K562 (cell line): ENCODE data around the gene LRRC10B. TPM values are rescaled to one million over a fixed set of nuclear protein-coding genes. Genes with fewer than 3 reads are reported as not detected.

Source experiments
- ATAC-seq: fragments of 200-7000 bp; cut with Tn5 transposase; 3 replicates; pipeline ENCODE4 v1.9.1; 2020; ENCODE audit warnings: moderate library complexity
- BruUV-seq: library from RNA; stranded (reverse); fragments of 400-500 nt; replicated peaks from 2 replicates; lab custom pipeline; 2021; lab: Mats Ljungman, UMichigan
- CTCF ChIA-PET: fragments of 300-600 bp; formaldehyde crosslinking; extraction: SDS; loops from one replicate; lab custom pipeline; 2021; ENCODE audit warnings: low intra/inter-chr PET ratio; lab: Yijun Ruan, JAX
- POLR2A ChIA-PET: fragments of 300-600, 350-650 bp; sonication (Branson Sonifier 250); formaldehyde crosslinking; extraction: SDS; loops from one replicate; lab custom pipeline; 2021; ENCODE audit warnings: antibody characterized with exemption, inconsistent platforms; lab: Yijun Ruan, JAX
- DNase-seq, 4 experiments: peaks; one replicate each; pipeline versions ENCODE4 v3.0.0 to v3.0.0-alpha.2; 2011 to 2018; ENCODE audit warnings: low spot score in 3 of 4, mixed read lengths in 3 of 4; ENCODE audit errors: extremely low read depth in 1 of 4
- FAIRE-seq: peaks from 2 replicates; lab custom pipeline; 2011; peaks lifted over from hg19 to GRCh38; lab: Jason Lieb, UNC
- H2AFZ ChIP-seq: 2 replicates; pipeline ENCODE4 v1.6.0; 2011; ENCODE audit warnings: low read depth, low read length, control low read depth, inconsistent platforms
- H3K27ac ChIP-seq: fragments of 200-600 bp; 3 replicates; pipeline ENCODE4 v1.8.0; 2011; ENCODE audit warnings: low read depth, mild to moderate bottlenecking, control low read depth, inconsistent platforms, low read length, moderate library complexity, mixed read lengths; ENCODE audit errors: extremely low read depth
- H3K27me3 ChIP-seq, 2 experiments: fragments of 300-600 bp in 1 of 2; 2 replicates in 1 of 2; 3 replicates in 1 of 2; pipeline versions ENCODE4 v1.6.0 to v1.8.0; 2011; ENCODE audit warnings: inconsistent platforms in 2 of 2, low read length in 2 of 2, mild to moderate bottlenecking in 1 of 2, mixed read lengths in 1 of 2, moderate library complexity in 1 of 2; ENCODE audit not compliant: control insufficient read depth in 2 of 2, insufficient read depth in 2 of 2
- H3K36me3 ChIP-seq: fragments of 300-600 bp; 3 replicates; pipeline ENCODE4 v1.8.0; 2011; ENCODE audit warnings: mild to moderate bottlenecking, low read length, inconsistent platforms; ENCODE audit not compliant: control insufficient read depth, insufficient read depth
- H3K4me1 ChIP-seq, 2 experiments: fragments of 200-600 bp in 1 of 2; replicated peaks in 1 of 2; 2 replicates in 1 of 2; 3 replicates in 1 of 2; pipeline versions ENCODE4 v1.5.1 to v1.8.0; 2011; ENCODE audit warnings: inconsistent platforms in 2 of 2, low read length in 2 of 2, mild to moderate bottlenecking in 1 of 2, mixed read lengths in 1 of 2, moderate library complexity in 1 of 2; ENCODE audit not compliant: control insufficient read depth in 2 of 2, insufficient read depth in 2 of 2
- H3K4me2 ChIP-seq: 2 replicates; pipeline ENCODE4 v1.6.1; 2011; ENCODE audit warnings: low read length, control low read depth, inconsistent platforms, mixed read lengths; ENCODE audit not compliant: insufficient read depth
- H3K4me3 ChIP-seq: fragments of 200-600 bp; sonication (generic), shearing (Covaris generic); 2 replicates; pipeline ENCODE4 v1.5.1; 2016; ENCODE audit warnings: control low read depth, inconsistent platforms
- H3K79me2 ChIP-seq: fragments of 200-600 bp; 3 replicates; pipeline ENCODE4 v1.8.0; 2011; ENCODE audit warnings: low read length, inconsistent platforms; ENCODE audit not compliant: control insufficient read depth, insufficient read depth
- H3K9ac ChIP-seq, 2 experiments: 2 replicates each; pipeline versions ENCODE4 v1.6.0 to v1.6.1; 2011; ENCODE audit warnings: low read depth in 2 of 2, low read length in 2 of 2, control low read depth in 1 of 2, inconsistent platforms in 1 of 2, mild to moderate bottlenecking in 1 of 2, mixed read lengths in 1 of 2; ENCODE audit not compliant: insufficient read depth in 1 of 2
- H3K9me1 ChIP-seq: one replicate; pipeline ENCODE4 v1.6.0; 2011; ENCODE audit warnings: inconsistent platforms, mild to moderate bottlenecking, low read length, moderate library complexity; ENCODE audit not compliant: control insufficient read depth, insufficient read depth
- H3K9me3 ChIP-seq: replicated peaks from 2 replicates; pipeline ENCODE4 v1.5.1; 2011; ENCODE audit warnings: low read depth, low read length, inconsistent platforms; ENCODE audit not compliant: control insufficient read depth, insufficient read depth
- H4K20me1 ChIP-seq: replicated peaks from 2 replicates; pipeline ENCODE4 v1.6.1; 2011; ENCODE audit warnings: low read length, inconsistent platforms, mixed read lengths; ENCODE audit not compliant: control insufficient read depth, insufficient read depth
- CSDE1 ChIP-seq, 2 experiments: fragments of 450-650 bp; IDR thresholded peaks; 2 replicates each; pipeline ENCODE4 v1.6.1; 2016; ENCODE audit warnings: mild to moderate bottlenecking in 1 of 2
- FOXA3 ChIP-seq, 2 experiments: fragments of 450-650 bp in 1 of 2; sonication (generic) in 1 of 2; formaldehyde crosslinking; IDR thresholded peaks in 1 of 2; conservative IDR thresholded peaks in 1 of 2; 2 replicates each; pipeline versions ENCODE4 v1.4.0 to v1.8.0; 2020 to 2022; ENCODE audit warnings: mild to moderate bottlenecking in 2 of 2, missing genetic modification reagents in 1 of 2
- IFI16 ChIP-seq: fragments of 250-450 bp; sonication (Bioruptor Pico); IDR thresholded peaks from 2 replicates; pipeline ENCODE4 v2.1.2; 2022; ENCODE audit warnings: mild to moderate bottlenecking, inconsistent platforms
- MNT ChIP-seq, 2 experiments: fragments of 450-650 bp; conservative IDR thresholded peaks; 2 replicates each; pipeline ENCODE4 v1.6.1; 2017; ENCODE audit warnings: mild to moderate bottlenecking in 2 of 2, moderate library complexity in 2 of 2
- MXI1 ChIP-seq: IDR thresholded peaks from 2 replicates; pipeline ENCODE4 v1.6.1; 2011; ENCODE audit warnings: low read depth, mild to moderate bottlenecking, improper control_type of control experiment, low read length
- MYNN ChIP-seq, 2 experiments: sonication (generic); formaldehyde crosslinking in 1 of 2; IDR thresholded peaks; 2 replicates each; pipeline versions ENCODE4 v1.5.0 to v1.6.1; 2016 to 2020; ENCODE audit warnings: antibody characterized with exemption in 1 of 2, missing genetic modification reagents in 1 of 2
- RFX1 ChIP-seq: fragments of 450-650 bp; IDR thresholded peaks from 2 replicates; pipeline ENCODE4 v1.6.1; 2016; ENCODE audit warnings: mild to moderate bottlenecking, moderate library complexity
- RUNX1 ChIP-seq: sonication (generic); IDR thresholded peaks from 2 replicates; pipeline ENCODE4 v1.6.1; 2016; ENCODE audit warnings: antibody characterized with exemption, low read depth
- ZFP1 ChIP-seq: fragments of 450-650 bp; formaldehyde crosslinking; IDR thresholded peaks from 2 replicates; pipeline ENCODE4 v1.4.0; 2020; ENCODE audit warnings: mild to moderate bottlenecking, mixed read lengths
- ZFX ChIP-seq: sonication (generic); formaldehyde crosslinking; IDR thresholded peaks from 2 replicates; pipeline ENCODE4 v1.8.0; 2022; ENCODE audit warnings: mild to moderate bottlenecking, missing genetic modification reagents, moderate library complexity
- ZNF354B ChIP-seq: fragments of 250-450 bp; sonication (Bioruptor Pico); IDR thresholded peaks from 2 replicates; pipeline ENCODE4 v1.4.0; 2020
- WGBS: fragments of 100-300 bp; shearing (Covaris generic); methylation state at CpG from one replicate; pipeline ENCODE4 v1.1.6; 2016; ENCODE audit warnings: low coverage, mixed read lengths; ENCODE audit not compliant: insufficient coverage; ENCODE audit errors: missing lambda C conversion rate; 5-methylcytosine and 5-hydroxymethylcytosine counted together
- in situ Hi-C: fragments of 300-500 bp; cut with MboI; formaldehyde crosslinking; loops from 4 replicates; pipeline ENCODE4 v1.15.0; 2018; ENCODE audit warnings: inconsistent platforms, mixed read lengths
- intact Hi-C: fragments of 100-400 bp; cut with micrococcal nuclease; formaldehyde crosslinking; loops from 2 replicates; pipeline ENCODE4 v1.14.2; 2022
- polyA plus RNA-seq, 8 experiments: library from polyadenylated mRNA; depleted of rRNA in 4 of 8; stranded (reverse) in 5 of 8; unstranded in 3 of 8; fragments of >200 nt; fragmentation: Nextera tagmentation in 2 of 8; fragmentation: Illumina TruSeq in 1 of 8; extraction: Ambion mirVana in 2 of 8; extraction: Trizol in 1 of 8; gene quantifications; 2 replicates each; pipeline versions ENCODE4 v1.2.1 to v1.2.3, GENCODE V29; 2011 to 2014; ENCODE audit warnings: inconsistent platforms in 1 of 8, missing spikeins in 1 of 8
- total RNA-seq, 7 experiments: library from RNA; depleted of rRNA in 6 of 7; stranded (reverse); fragments of >200 nt in 6 of 7; fragmentation: Illumina TruSeq in 2 of 7; extraction: Trizol in 2 of 7; gene quantifications; 2 replicates each; pipeline versions ENCODE4 v1.2.1 to v1.2.3, GENCODE V29; 2011 to 2021; ENCODE audit warnings: low replicate concordance in 1 of 7
- TF ChIP-seq, protein P1 (sequence below): fragments of 450-650 bp; IDR thresholded peaks from one replicate; pipeline ENCODE4 v1.6.1; 2018; ENCODE audit warnings: mild to moderate bottlenecking, moderate library complexity; ENCODE audit not compliant: partially characterized antibody

Gene LRRC10B
- total and polyA plus RNA-seq, 9 of the 15 experiments (the other 6 are each of a cell fraction or from before 2014, with no cell fraction given) = 0.11 TPM; not detected in 8

DNA sequence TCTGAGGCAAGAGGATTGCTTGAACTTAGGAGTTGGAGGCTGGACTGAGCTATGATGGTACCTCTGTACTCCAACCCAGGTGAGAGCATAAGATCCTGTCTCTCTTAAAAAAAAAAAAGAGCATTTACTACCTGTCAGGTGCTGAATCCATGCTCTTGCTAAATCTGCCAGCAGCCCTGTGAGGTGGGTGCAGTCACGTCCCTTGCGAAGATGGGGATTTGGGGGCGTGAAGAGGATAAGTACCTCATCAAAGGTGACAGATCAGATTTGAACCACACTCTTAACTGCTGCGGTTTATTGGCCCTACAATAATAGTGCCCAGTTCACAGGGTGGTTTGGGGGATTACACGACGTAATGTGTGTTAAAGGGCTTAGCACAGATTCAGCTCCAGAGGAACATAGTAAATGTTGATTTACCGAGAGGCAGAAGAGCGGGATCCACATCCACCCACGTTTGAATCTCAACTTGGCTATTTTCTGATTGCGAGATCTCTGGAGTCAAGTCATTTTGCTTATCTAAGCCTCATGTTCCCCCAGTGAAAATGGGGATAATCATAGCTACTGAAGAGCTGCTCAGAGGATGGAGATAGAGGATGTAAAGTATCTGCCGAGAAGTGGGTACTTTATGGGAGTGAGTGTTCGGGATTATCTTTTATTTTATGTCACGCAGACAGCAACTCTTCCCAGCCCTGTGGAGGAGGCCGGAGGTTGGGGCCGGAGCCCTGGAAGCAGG lies 28.1 kb upstream of the LRRC10B start (continued):
- TF ChIP-seq, protein P1, sequence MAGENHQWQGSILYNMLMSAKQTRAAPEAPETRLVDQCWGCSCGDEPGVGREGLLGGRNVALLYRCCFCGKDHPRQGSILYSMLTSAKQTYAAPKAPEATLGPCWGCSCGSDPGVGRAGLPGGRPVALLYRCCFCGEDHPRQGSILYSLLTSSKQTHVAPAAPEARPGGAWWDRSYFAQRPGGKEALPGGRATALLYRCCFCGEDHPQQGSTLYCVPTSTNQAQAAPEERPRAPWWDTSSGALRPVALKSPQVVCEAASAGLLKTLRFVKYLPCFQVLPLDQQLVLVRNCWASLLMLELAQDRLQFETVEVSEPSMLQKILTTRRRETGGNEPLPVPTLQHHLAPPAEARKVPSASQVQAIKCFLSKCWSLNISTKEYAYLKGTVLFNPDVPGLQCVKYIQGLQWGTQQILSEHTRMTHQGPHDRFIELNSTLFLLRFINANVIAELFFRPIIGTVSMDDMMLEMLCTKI = no peak
- TF ChIP-seq, all 486 proteins: peak for 0

DNA sequence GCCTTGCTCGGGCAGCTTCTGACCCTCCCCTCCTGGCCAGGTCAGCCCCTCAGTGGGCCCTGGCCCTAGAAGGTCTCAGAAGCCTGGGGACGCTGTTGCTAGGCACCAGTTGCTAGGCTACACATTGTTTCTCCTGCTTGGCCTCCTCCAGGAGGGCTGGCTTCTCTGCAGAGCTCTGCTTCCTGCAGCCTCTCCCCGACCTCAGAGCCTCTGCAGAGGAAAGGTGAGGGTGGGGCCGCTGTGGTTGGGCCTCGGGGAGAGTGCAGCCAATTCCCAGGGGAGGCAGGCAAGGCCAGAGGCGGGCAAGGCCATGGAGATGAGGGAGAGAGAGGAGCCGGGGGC lies 27.6 kb upstream of the LRRC10B start:
- WGBS = 1% methylated on average over 7 of the region's 7 CpGs
- ChIA-PET CTCF (interaction anchor here (1.2 kb wide), 1 partner anchor 51 kb away, joined by 5 read pairs; no protein-coding TSS in a partner anchor), POLR2A (interaction anchor here (0.6 kb wide), 1 partner anchor 52 kb away, joined by 4 read pairs; no protein-coding TSS in a partner anchor)
- no peak for TF ChIP-seq ZFX (CRISPR knock-in tag)
- TF ChIP-seq ZNF354B (CRISPR knock-in tag) = no peak
- TF ChIP-seq MYNN (IDR thresholded peaks at IDR 0.05) = peak; percentile 98
- no peak; the same call in 1 of the 2 replicates for TF ChIP-seq MYNN (CRISPR knock-in tag; IDR thresholded peaks at IDR 0.05)
- peak; percentile 93 for TF ChIP-seq RFX1
- TF ChIP-seq CSDE1 (IDR thresholded peaks at IDR 0.05) = peak in 1 of 2 experiments; percentile 65; a peak in 2 of 4 replicates
- TF ChIP-seq RUNX1 = no peak
- TF ChIP-seq MNT (conservative IDR thresholded peaks at IDR 0.05) = no peak
- no peak for TF ChIP-seq FOXA3 (CRISPR knock-in tag; conservative IDR thresholded peaks at IDR 0.05 in 1 of 2, IDR thresholded peaks at IDR 0.05 in 1 of 2)
- TF ChIP-seq MXI1 = peak; percentile 73; the same call in 1 of the 2 replicates
- no peak for TF ChIP-seq IFI16
- no peak for TF ChIP-seq ZFP1 (CRISPR knock-in tag)
- Histone ChIP-seq H3K4me3 (no peak overlapping the region), H3K4me2 (no peak overlapping the region), H3K36me3 (no peaks in the 10 kb centered on the region), H2AFZ (no peak overlapping the region), H3K79me2 (no peaks in the 10 kb centered on the region), H3K27ac (no peak overlapping the region), H3K9ac (peak overlapping the region in 1 of 2 experiments; percentile 58; a peak in 1 of 4 replicates), H3K9me1 (no peaks in the 10 kb centered on the region), H3K9me3 (no peaks in the 10 kb centered on the region), H3K27me3 (peaks cover 28 to 56% of the 10 kb centered on the region in 2 experiments), H4K20me1 (peaks cover 12% of the 10 kb centered on the region; the same call in 1 of the 2 replicates), H3K4me1 (peaks cover 0 to 34% of the 10 kb centered on the region in 2 experiments; a peak in 2 of 5 replicates)
- ATAC-seq = peak; percentile 43
- peak in 2 of 4 experiments; percentile 28 to 38 for DNase-seq
- intact Hi-C loops (no loop called here), in situ Hi-C loops (no loop called here)
- no TSS peak for BruUV-seq
- FAIRE-seq = no peak
